Activated T-cell treated with anti-CD3 and anti-CD28 coated beads for 4 hours (primary cell): ENCODE results near the gene RIC1.
"Not testable (repeated sequence)": the region's sequence is repeated elsewhere in the genome, so short reads cannot be mapped to it uniquely, and the experiment has no call there.

ENCODE experiments used
- DNase-seq: peaks from one replicate; pipeline ENCODE4 v3.0.0-alpha.2; 2020

Gene RIC1

DNA sequence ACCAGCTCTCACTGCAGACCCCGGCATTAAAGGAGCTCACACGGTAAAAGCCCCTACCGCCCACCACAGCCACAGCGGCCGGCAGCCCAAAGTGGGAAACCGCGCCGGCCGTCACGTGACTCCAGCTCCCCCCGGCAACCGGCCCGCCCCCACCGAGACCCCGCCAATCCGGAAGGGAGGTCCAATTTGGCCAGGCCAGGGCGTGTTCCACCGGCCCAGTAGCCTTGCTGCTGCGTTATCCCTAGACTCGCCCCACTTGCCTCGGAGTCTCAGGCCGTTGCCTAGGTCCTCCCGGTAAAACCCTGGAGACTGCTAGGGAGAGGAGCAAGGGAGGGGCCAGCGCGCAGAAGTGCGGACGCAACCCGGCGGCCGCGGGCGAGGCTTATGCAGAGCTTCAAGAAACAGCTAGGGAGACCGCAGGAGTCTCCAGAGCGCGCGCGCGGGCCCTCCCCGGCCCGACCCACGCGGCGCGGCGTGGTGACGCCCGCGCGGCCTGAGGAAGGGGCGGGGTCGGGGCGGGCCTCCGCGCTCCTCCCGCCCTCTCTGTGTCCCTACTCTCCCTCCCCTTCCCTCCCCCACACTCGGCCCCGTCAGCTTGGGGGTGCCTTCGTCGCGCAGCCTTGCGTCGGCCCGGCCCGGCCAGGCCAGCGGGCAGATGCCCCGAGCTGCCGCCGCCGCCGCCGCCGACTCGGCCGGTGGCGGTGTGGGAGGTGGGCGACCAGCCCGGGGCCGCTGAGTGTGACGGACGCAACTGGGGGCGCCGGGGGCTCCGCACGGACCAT is at the start of gene RIC1:
RIC1 (plus strand) TSS at position 578 of the 782 bp plus-strand sequence; CDS start at position 781, 203 bp downstream.
- peak; percentile 80 for DNase-seq

GRCh38 chr9:5579881-5580280 is 49.0 kb upstream of the RIC1 start:
- no peak for DNase-seq

DNA sequence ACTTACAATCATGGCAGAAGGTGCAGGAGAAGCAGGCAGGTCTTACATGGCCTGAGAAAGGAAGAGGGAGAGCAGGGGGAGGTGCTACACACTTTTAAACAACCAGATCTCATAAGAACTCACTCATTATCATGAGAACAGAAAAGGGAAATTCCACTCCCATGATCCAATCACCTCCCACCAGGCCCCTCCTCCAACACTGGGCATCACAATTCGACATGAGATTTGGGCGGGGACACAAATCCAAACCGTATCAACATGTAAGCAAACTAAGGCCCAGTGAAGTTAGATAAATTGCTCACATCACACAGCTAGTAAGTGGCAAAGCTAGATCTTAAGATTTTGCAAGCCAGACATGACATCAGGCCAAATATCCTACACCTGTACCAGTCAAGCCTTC is 48.3 kb upstream of the RIC1 start:
- no peak for DNase-seq

DNA sequence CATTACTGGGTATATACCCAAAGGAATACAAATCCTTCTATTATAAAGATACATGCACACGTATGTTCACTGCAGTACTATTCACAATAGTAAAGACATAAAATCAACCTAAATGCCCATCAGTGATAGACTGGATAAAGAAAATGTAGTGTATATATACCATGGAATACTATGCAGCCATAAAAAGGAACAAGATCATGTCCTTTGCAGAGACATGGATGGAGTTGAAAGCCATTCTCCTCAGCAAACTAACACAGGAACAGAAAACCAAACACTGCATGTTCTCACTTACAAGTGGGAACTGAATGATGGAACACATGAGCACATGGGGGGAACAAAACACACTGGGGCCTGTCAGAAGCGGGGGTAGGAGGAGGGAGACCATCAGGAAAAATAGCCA is 47.2 kb upstream of the RIC1 start:
- not testable (repeated sequence) for DNase-seq

GRCh38 chr9:5582835-5583195 is 46.1 kb upstream of the RIC1 start:
- DNase-seq, result no peak

DNA sequence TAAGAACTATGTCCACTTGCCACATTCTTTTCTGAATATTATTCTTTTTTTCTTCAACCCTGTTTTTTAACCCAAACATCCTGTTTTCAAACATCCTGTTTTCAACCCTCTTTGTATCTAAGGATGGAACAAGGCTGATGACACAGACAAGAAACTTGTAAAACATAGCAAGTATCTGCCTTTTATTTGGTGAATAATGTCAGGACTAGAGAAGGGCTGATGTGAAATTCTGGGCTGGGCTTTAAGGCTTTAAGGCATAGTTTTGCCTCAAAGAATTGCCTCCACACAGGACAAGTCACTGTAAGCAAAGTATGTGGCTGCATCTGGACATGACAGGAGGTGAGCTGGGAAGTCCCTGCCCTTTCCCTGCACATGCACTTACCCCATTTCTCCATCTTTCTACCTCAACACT is 42.5 kb upstream of the RIC1 start:
- DNase-seq, result no peak

DNA sequence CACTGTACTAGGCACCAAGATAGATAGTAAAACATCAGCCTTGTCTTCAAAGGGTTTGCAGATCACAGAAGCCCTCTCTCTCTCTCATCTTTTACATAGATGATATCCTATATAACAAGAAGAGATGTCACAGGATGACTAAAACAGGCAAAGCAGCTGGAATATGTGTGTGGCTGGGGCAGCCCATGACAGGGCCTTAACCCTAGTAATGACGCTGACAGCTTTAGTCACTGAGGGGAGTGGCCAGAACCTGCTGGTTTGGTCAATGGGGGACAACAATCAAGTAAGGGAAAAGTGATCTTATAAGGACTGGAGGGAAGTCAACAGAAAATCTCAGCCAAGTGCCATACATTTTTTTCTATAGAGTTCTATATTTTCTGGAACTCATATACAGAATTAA is 41.9 kb upstream of the RIC1 start:
- no peak for DNase-seq

DNA sequence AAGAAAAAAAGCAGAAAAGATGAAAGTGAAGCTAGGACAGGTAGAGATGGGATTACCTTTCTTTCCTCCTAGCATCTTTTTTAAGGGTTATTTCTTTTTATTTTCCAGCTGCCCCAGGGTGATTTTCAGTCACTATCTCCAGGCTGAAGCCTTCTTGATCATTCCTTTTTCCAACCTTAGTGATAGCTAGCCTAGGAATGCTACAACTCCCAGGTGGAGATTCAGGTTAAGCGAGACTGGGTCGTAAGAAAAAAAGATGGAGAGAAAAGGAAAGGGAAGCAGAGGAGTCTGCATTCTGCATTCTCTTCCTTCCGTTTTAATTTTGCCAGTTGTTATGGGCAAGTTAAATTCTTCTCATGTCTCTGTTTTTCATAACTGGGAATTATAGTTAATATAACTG is 36.7 kb upstream of the RIC1 start:
- DNase-seq, result no peak

DNA sequence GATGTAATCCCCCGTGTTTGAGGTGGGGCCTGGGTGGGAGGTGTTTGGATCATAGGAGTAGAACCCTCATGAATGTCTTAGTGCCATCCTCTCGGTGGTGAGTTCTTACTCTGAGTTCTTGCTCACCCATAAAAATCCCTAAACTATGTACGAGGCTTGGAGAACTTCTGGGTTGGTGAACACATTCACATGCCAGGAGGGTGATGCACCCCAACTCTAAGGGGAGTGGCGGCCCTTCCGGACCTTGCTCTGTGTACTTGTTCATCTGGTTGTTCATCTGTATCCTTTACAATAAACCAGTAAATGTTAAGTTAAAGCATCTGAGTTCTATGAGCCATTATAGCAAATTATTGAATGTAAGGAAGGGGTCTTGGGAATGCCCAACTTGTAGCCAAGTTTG is 36.0 kb upstream of the RIC1 start:
- DNase-seq, result no peak

DNA sequence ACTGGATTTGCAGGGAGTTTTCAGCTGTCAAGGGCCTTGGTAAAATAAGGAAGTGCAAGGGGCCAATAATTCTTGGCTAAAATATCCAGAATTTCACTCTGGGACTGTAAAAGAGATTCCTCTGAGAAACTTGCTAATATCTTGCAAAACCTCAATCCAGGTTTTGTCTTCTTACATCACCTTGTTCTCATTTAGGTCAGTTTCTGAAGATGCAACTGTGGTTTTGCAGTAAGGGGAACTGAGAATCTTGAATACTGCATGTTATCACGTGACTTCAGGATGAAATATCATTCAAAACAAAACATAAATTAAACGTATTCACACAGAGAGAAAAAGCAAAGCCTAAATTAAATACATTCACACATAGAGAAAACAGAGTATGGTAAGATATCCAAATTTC is 35.0 kb upstream of the RIC1 start:
- DNase-seq, result no peak

GRCh38 chr9:5596173-5596572 is 32.7 kb upstream of the RIC1 start:
- DNase-seq, result no peak

DNA sequence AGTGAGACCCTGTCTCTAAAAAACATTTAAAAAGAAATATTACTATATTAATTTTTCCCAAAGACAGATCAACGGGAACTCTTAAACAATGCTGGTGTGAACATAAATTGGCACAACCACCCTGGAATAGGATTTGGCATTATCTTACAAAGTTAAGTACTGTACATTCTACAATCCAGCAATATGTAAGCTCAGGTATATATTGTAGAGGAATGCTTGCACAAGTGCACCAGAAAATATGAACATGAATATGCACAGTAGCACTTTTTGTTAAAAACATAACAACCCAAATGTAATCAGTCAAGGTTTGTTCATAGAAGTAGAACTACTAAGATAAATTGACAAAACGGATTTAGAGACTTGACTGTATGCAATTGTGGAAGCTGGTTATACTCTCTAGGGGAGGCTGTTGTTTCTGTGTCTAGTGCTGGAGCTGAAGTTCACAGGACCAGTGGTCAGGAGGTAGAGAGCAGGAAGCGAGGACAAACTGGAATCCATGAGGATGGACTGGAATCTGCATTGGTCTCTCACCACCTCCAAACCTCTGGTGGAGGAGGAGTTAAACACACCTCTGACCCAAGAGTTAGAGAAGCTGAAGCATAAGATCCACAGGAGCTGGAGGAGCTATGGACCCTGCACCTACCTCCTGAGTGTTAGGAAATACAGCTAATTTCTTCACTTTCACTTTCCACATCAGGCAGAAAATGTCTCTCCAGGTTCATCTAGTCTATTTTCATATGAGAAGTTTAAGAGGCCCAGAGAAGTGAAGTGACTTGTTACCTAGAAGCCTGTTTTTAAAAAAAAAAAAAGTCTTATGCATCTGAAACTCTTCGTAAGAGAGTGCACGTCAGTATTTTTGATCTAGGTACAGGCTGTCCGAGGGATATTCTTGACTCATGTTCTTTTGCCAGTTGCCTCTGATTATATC is 20.3 kb upstream of the RIC1 start:
- DNase-seq, result no peak

- DNase-seq, result no peak
These were observed 19.7 kb upstream of the RIC1 start for GRCh38 chr9:5609226-5609596.

GRCh38 chr9:5610491-5610890 is 18.4 kb upstream of the RIC1 start:
- no peak for DNase-seq

- no peak for DNase-seq
These were observed 17.4 kb upstream of the RIC1 start for GRCh38 chr9:5611321-5612184.

DNA sequence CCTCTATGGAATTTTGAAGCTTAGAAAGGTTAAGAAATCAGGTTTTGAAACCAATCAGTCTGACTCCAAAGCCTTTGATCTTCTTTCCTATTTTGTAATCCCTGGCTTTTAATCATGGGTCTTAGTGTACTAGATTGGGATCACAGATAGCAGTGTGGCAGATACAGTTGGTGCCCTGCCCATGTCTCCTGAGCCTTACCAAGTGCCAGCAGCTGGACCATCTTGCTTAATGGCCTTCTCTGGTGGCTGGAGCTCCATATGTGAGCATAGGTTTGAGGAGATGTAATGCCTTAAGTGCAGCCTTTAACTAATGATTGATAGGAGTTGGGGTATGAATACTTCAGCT is 16.7 kb upstream of the RIC1 start:
- no peak for DNase-seq

DNA sequence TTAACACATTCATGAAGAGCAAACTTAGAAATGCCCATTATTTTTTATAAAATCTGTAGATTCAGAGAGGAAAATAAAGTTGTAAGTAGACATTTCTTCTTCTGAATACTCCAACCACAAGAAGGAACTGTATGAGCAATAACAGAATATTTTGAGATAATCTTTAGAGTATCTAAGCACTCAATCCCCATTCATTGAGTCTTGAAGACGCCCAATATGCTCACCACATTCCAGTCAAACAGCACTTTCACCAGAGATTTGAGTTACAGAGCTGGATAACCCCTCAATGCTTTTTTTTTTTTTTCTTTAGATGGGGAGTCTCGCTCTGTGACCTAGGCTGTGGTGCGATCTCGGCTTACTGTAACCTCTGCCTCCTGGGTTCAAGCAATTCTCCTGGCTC is 14.7 kb upstream of the RIC1 start:
- DNase-seq, result no peak

DNA sequence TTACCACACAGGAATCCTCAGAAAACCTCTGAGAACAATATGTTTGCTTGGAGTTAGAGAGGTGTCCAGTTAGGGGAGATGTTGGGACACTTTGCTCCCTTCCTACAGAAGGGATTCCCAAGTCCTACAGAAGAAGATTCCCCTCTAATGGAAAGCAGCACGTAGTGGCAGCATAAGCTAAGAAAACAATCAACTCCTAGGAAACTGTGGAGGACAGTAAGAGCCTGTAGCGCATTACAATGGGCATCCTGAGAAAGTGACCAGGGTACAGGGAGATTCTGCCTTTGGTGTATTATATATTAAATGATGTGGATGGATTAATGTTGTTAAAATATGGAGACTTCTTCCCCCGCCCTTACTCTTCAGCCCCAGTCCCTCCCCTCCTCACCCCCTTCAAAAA is 13.9 kb upstream of the RIC1 start:
- DNase-seq, result no peak

DNA sequence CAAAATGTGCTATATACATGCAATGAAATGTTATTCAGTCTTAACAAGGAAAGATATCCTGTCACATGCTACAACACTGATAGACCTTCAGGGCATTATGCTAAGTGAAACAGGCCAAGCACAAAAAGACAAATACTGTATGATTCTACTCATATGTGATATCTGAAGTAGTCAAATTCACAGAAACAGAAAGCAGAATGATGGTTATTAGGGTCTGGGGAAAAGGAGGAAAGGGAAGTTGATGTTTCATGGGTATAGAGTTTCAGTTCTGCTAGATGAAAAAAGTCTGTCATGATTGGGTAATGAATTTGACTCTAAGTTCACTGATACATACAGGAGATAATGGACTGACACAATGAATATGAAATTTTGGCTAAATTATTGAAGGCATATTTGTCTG is 11.2 kb upstream of the RIC1 start:
- DNase-seq, result no peak

GRCh38 chr9:5620494-5620893 is 8.4 kb upstream of the RIC1 start:
- no peak for DNase-seq

DNA sequence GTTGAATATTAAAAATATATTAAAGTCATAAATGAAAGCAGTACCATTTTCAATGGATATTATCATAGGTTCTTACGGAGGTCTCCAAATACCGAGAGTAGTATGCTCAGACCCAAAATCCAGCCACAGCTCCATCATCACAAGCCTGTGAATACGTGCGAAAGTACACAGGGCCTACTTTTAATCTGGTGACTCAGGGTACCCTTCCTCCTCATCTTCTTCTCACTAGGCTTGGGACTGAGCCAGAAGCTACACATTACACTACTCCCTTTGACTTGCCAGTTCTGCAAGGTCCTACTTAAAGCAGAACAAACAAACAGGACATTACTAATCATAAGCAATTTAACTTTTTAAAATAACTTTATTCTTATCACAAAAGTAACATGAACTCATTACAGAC is 7.6 kb upstream of the RIC1 start:
- DNase-seq, result no peak

- no peak for DNase-seq
These were observed 6.9 kb upstream of the RIC1 start for GRCh38 chr9:5622016-5622415.

DNA sequence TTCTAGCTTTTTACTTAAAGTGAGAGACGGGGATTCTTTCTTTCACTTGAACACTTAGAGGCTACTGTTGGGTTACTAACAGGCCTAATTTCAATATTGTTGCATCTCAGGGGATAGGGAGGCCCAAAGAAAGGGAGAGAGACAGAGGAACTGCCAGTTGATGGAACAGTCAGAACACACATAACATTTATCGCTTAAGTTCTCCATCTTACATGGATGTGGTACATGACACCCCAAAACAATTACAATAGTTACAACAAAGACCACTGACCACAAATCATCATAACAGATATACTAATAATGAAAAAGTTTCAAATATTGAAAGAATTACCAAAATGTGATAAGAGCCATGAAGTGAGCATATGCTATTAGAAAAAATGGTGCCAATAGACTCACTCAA is 4.3 kb upstream of the RIC1 start:
- no peak for DNase-seq
